ENCODE measurements around the gene MYO18A. TPM values are rescaled to one million over a fixed set of nuclear protein-coding genes. Genes with fewer than 3 reads are reported as not detected.
A peak's percentile ranks its signal among the peaks of the same experiment; 100 is the strongest.

Gene MYO18A
- total RNA-seq, 1 donor from 2014 or later, result 79.9 TPM

DNA sequence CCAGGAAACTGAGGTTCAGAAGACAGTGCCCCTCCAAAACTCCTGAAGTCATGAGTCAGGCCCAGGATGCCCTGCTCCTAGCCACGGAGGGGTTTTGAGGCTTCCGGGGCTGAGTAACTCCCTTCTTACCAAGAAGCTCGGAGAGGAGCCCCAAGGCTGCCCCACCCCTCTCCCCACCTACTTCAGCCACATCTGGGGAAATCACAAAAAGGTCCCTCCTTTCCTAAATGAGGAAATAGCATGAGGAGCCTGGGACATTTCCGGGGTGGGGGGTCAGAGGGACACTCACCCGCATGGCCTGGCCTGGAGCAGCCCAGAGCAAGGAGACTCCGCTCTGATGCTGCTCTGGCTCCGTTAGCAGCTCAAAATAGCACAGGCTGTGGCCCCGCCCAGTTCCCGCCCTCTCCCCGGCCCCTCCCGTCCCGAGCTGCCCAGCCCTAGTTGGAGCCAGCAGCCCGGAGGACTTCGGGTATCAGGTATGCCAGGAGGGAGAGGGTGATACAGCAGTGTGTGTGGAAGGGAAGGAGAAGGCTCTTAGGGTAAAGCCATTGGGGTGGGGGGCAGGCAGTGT is 40.1 kb downstream of the MYO18A start:
- Mint-ChIP-seq H3K4me3 (ENCODE audit: unreplicated experiment) (peak overlapping the region; percentile 59), H3K27me3 (ENCODE audit: unreplicated experiment) (peaks cover 8% of the 10 kb centered on the region), H3K27ac (ENCODE audit: unreplicated experiment) (peak overlapping the region; percentile 99), H3K9me3 (ENCODE audit: unreplicated experiment) (no peaks in the 10 kb centered on the region), H3K4me1 (ENCODE audit: unreplicated experiment) (peaks cover 39% of the 10 kb centered on the region), H3K36me3 (ENCODE audit: low read depth, unreplicated experiment) (no peaks in the 10 kb centered on the region)
- DNase-seq (ENCODE audit: low spot score), result peak; percentile 55
- TF ChIP-seq, protein P1, sequence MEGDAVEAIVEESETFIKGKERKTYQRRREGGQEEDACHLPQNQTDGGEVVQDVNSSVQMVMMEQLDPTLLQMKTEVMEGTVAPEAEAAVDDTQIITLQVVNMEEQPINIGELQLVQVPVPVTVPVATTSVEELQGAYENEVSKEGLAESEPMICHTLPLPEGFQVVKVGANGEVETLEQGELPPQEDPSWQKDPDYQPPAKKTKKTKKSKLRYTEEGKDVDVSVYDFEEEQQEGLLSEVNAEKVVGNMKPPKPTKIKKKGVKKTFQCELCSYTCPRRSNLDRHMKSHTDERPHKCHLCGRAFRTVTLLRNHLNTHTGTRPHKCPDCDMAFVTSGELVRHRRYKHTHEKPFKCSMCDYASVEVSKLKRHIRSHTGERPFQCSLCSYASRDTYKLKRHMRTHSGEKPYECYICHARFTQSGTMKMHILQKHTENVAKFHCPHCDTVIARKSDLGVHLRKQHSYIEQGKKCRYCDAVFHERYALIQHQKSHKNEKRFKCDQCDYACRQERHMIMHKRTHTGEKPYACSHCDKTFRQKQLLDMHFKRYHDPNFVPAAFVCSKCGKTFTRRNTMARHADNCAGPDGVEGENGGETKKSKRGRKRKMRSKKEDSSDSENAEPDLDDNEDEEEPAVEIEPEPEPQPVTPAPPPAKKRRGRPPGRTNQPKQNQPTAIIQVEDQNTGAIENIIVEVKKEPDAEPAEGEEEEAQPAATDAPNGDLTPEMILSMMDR (IDR thresholded peaks at IDR 0.05; ENCODE audit: unreplicated experiment), result no peak

DNA sequence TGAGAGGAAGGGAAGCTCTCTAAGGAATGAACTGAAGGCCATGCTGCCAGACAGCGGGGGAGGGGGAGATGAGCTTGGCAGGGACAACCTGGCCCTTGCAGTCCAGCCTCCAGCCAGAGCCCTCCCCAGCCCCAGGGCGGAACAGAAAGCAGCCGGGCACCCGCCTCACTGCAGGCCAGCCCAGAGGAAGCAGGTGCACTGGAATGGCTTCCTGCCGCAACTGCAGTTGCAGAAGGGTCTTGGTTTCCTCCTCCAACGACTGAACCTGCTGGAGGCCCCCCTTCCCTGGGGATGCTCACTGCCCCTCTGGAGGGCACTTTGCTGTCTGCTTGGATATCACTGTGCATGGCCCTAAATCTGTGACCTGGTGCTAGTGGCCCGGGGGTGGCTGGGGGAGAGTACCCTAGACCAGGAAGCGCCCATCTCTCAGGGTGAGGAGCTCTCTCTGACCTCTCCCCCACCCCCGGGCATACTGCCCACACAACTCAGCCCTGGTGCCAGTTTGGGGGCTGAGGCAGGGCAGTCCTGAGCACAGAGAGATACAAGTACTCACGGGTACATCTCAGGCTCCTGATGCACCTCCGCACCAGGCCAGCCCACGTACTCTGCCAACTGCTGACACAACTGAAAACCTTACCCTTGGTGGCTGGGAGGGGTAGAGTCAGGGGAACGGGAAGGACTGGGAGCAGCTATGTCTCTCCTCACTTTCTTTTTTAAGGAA is 41.1 kb downstream of the MYO18A start:
- Mint-ChIP-seq H3K4me3 (ENCODE audit: unreplicated experiment) (peak overlapping the region; percentile 52), H3K9me3 (ENCODE audit: unreplicated experiment) (no peaks in the 10 kb centered on the region), H3K27ac (ENCODE audit: unreplicated experiment) (no peak overlapping the region), H3K27me3 (ENCODE audit: unreplicated experiment) (peaks cover 8% of the 10 kb centered on the region), H3K4me1 (ENCODE audit: unreplicated experiment) (peaks cover 34% of the 10 kb centered on the region), H3K36me3 (ENCODE audit: low read depth, unreplicated experiment) (no peaks in the 10 kb centered on the region)
- peak; percentile 39 for DNase-seq (ENCODE audit: low spot score)
- TF ChIP-seq, protein P1 (IDR thresholded peaks at IDR 0.05; ENCODE audit: unreplicated experiment), result no peak

DNA sequence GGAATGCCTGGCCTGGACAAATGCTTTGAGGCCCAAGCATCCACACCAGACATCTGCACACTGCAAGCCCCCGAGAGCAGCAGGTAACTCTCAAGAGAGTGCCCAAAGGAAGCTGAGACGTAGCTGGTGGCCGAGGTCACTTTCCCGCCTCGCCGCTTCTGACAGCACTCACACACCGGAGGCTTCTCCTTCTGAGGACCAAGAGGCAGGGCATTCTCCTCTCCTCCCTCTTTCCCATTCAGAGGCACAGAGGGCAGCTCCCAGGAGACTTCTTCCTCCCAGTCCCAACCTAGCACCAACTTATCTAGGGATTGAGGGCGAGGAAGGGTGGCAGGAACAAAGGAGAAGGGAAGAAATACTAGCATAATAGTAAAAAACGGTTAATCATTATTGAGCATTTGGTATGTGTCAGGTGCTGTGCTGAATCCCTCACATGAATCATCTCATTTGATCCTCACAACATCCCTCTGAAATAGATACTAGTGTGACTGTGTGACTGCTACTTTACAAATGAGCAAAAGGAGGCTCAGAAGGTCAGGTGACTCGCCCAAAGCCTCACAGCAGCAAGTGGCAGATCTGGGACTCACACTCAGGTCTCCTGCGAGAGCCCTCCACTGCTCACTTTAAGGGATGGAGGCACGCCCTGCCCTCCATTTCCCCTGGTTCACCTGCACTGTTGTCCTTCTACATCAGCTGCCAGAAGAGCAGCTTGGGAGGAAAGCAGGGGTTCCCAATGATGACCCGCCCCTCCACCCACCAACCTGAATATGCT is 41.8 kb downstream of the MYO18A start:
- Mint-ChIP-seq H3K4me3 (ENCODE audit: unreplicated experiment) (no peak overlapping the region), H3K9me3 (ENCODE audit: unreplicated experiment) (no peaks in the 10 kb centered on the region), H3K4me1 (ENCODE audit: unreplicated experiment) (peaks cover 33% of the 10 kb centered on the region), H3K36me3 (ENCODE audit: low read depth, unreplicated experiment) (no peaks in the 10 kb centered on the region), H3K27me3 (ENCODE audit: unreplicated experiment) (peaks cover 8% of the 10 kb centered on the region), H3K27ac (ENCODE audit: unreplicated experiment) (no peak overlapping the region)
- TF ChIP-seq, protein P1 (IDR thresholded peaks at IDR 0.05; ENCODE audit: unreplicated experiment), result no peak
- DNase-seq (ENCODE audit: low spot score), result no peak

GRCh38 chr17:29136998-29137730 is 43.0 kb downstream of the MYO18A start:
- Mint-ChIP-seq H3K9me3 (ENCODE audit: unreplicated experiment) (no peaks in the 10 kb centered on the region), H3K27ac (ENCODE audit: unreplicated experiment) (peak overlapping the region; percentile 36), H3K27me3 (ENCODE audit: unreplicated experiment) (peaks cover 8% of the 10 kb centered on the region), H3K4me1 (ENCODE audit: unreplicated experiment) (peaks cover 32% of the 10 kb centered on the region), H3K36me3 (ENCODE audit: low read depth, unreplicated experiment) (no peaks in the 10 kb centered on the region), H3K4me3 (ENCODE audit: unreplicated experiment) (no peak overlapping the region)
- DNase-seq (ENCODE audit: low spot score), result no peak
- TF ChIP-seq, protein P1 (IDR thresholded peaks at IDR 0.05; ENCODE audit: unreplicated experiment), result no peak
